Measurements from ENCODE around the gene CMTM3.
"Not testable (repeated sequence)": the region's sequence is repeated elsewhere in the genome, so short reads cannot be mapped to it uniquely, and the experiment has no call there.

DNA sequence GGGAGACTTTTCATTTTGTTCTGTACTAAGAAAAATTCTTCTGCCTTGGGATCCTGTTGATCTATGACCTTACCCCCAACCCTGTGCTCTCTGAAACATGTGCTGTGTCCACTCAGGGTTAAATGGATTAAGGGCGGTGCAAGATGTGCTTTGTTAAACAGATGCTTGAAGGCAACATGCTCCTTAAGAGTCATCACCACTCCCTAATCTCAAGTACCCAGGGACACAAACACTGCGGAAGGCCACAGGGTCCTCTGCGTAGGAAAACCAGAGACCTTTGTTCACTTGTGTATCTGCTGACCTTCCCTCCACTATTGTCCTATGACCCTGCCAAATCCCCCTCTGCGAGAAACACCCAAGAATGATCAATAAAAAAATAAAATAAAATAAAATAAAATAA, 27.1 kb downstream of the CMTM3 start:
- TF ChIP-seq, protein P1, sequence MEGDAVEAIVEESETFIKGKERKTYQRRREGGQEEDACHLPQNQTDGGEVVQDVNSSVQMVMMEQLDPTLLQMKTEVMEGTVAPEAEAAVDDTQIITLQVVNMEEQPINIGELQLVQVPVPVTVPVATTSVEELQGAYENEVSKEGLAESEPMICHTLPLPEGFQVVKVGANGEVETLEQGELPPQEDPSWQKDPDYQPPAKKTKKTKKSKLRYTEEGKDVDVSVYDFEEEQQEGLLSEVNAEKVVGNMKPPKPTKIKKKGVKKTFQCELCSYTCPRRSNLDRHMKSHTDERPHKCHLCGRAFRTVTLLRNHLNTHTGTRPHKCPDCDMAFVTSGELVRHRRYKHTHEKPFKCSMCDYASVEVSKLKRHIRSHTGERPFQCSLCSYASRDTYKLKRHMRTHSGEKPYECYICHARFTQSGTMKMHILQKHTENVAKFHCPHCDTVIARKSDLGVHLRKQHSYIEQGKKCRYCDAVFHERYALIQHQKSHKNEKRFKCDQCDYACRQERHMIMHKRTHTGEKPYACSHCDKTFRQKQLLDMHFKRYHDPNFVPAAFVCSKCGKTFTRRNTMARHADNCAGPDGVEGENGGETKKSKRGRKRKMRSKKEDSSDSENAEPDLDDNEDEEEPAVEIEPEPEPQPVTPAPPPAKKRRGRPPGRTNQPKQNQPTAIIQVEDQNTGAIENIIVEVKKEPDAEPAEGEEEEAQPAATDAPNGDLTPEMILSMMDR (IDR thresholded peaks at IDR 0.05): not testable (repeated sequence)
- not testable (repeated sequence) for TF ChIP-seq POLR2A (IDR thresholded peaks at IDR 0.05)
